ENCODE results near the gene FLNB.

DNA sequence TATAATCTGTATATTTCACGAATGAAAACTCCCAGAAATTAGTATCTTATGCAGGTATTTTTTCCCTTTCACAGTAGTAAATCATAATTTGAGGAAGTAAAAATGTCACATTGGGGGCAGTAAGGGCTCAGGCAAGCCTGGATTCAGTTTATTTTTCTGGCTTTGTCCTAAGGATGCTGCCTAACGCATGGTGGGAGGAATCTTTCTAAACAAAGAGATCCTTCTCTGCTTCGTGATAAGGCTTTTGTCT is 166.9 kb downstream of the FLNB start:
- TF ChIP-seq, protein P1, sequence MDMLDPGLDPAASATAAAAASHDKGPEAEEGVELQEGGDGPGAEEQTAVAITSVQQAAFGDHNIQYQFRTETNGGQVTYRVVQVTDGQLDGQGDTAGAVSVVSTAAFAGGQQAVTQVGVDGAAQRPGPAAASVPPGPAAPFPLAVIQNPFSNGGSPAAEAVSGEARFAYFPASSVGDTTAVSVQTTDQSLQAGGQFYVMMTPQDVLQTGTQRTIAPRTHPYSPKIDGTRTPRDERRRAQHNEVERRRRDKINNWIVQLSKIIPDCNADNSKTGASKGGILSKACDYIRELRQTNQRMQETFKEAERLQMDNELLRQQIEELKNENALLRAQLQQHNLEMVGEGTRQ (IDR thresholded peaks at IDR 0.05; ENCODE audit: low read depth, low read length): no peak
- TF ChIP-seq RAD21 (IDR thresholded peaks at IDR 0.05; ENCODE audit: low read length) (no peak), NFE2L2 (IDR thresholded peaks at IDR 0.05; ENCODE audit: low read depth, low read length) (no peak), POLR2A (IDR thresholded peaks at IDR 0.05; ENCODE audit: low read depth, low read length) (no peak), MAFK (IDR thresholded peaks at IDR 0.05; ENCODE audit: low read depth, low read length) (no peak), SMC3 (IDR thresholded peaks at IDR 0.05; ENCODE audit: low read depth, low read length) (no peak), RCOR1 (IDR thresholded peaks at IDR 0.05; ENCODE audit: insufficient replicate concordance, low read length) (no peak), RFX5 (IDR thresholded peaks at IDR 0.05; ENCODE audit: low read depth, low read length) (no peak), CEBPB (IDR thresholded peaks at IDR 0.05; ENCODE audit: low read depth, low read length) (no peak), FOS (IDR thresholded peaks at IDR 0.05; ENCODE audit: low read depth, low read length) (no peak), MAZ (IDR thresholded peaks at IDR 0.05; ENCODE audit: borderline replicate concordance, low read depth, low read length) (no peak), MXI1 (IDR thresholded peaks at IDR 0.05; ENCODE audit: borderline replicate concordance, low read depth, low read length) (no peak)
- TF ChIP-seq, protein P2, sequence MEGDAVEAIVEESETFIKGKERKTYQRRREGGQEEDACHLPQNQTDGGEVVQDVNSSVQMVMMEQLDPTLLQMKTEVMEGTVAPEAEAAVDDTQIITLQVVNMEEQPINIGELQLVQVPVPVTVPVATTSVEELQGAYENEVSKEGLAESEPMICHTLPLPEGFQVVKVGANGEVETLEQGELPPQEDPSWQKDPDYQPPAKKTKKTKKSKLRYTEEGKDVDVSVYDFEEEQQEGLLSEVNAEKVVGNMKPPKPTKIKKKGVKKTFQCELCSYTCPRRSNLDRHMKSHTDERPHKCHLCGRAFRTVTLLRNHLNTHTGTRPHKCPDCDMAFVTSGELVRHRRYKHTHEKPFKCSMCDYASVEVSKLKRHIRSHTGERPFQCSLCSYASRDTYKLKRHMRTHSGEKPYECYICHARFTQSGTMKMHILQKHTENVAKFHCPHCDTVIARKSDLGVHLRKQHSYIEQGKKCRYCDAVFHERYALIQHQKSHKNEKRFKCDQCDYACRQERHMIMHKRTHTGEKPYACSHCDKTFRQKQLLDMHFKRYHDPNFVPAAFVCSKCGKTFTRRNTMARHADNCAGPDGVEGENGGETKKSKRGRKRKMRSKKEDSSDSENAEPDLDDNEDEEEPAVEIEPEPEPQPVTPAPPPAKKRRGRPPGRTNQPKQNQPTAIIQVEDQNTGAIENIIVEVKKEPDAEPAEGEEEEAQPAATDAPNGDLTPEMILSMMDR (conservative IDR thresholded peaks at IDR 0.05; ENCODE audit: low read depth, low read length): no peak
- TF ChIP-seq, protein P3, sequence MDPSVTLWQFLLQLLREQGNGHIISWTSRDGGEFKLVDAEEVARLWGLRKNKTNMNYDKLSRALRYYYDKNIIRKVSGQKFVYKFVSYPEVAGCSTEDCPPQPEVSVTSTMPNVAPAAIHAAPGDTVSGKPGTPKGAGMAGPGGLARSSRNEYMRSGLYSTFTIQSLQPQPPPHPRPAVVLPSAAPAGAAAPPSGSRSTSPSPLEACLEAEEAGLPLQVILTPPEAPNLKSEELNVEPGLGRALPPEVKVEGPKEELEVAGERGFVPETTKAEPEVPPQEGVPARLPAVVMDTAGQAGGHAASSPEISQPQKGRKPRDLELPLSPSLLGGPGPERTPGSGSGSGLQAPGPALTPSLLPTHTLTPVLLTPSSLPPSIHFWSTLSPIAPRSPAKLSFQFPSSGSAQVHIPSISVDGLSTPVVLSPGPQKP (IDR thresholded peaks at IDR 0.05; ENCODE audit: borderline replicate concordance, low read depth, low read length): no peak
